Neural progenitor cell (in vitro differentiated cells): ENCODE data around the gene DSCAML1.

Experiments used
- CTCF ChIP-seq: fragments of 200-600 bp; sonication (generic); IDR thresholded peaks from 2 replicates; pipeline ENCODE4 v1.5.1; 2017; ENCODE audit warnings: antibody characterized with exemption, mild to moderate bottlenecking
- EZH2 ChIP-seq: fragments of 200-600 bp; sonication (generic); IDR thresholded peaks from 2 replicates; pipeline ENCODE4 v1.6.1; 2017; ENCODE audit warnings: antibody characterized with exemption, mild to moderate bottlenecking, moderate library complexity

DNA sequence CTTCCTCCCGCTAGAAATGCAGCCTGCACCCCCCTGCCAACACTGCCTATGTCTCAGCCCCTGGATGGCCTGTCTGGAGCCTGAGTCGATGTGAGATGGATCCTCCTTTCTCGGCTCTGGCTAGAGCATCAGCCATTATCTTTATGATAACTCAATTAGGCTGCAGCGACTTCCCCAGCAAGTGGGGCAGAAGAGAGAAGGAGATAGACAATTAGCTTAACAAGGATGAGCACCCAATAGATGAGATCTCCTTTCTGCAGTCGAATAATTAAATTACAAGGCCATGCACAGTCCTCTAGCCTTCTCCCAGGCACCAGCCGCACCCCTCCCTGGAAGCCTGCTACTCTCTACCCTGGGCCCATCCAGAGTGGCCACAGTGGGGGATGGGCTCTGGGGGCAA is 290.0 kb downstream of the DSCAML1 start:
- no peak for TF ChIP-seq EZH2
- no peak for TF ChIP-seq CTCF
